D721Med (cell line): ENCODE measurements around the gene CD47.

ENCODE experiments used
- DNase-seq: peaks from one replicate; pipeline ENCODE4 v3.0.0; 2011; ENCODE audit warnings: low spot score; ENCODE audit not compliant: insufficient read length
- FAIRE-seq: peaks from 2 replicates; lab custom pipeline; 2011; peaks lifted over from hg19 to GRCh38; lab: Jason Lieb, UNC
- CTCF ChIP-seq: IDR thresholded peaks from 2 replicates; pipeline ENCODE4 v1.5.1; 2012; ENCODE audit warnings: mild to moderate bottlenecking, control low read depth; ENCODE audit not compliant: insufficient read depth; ENCODE audit errors: missing control alignments

The CD47 gene

GRCh38 chr3:108125153-108125543 is 34.3 kb upstream of the CD47 start:
- TF ChIP-seq CTCF: no peak
- FAIRE-seq: no peak
- DNase-seq: no peak

- FAIRE-seq (no peak), DNase-seq (no peak)
- TF ChIP-seq CTCF: no peak
These were observed 33.7 kb upstream of the CD47 start for GRCh38 chr3:108124337-108125152.

GRCh38 chr3:108123326-108123725 is 32.5 kb upstream of the CD47 start:
- no peak for TF ChIP-seq CTCF
- DNase-seq (no peak), FAIRE-seq (no peak)

GRCh38 chr3:108122276-108122675 is 31.4 kb upstream of the CD47 start:
- no peak for FAIRE-seq
- no peak for TF ChIP-seq CTCF
- no peak for DNase-seq

GRCh38 chr3:108119398-108120104 is 28.7 kb upstream of the CD47 start:
- FAIRE-seq: no peak
- no peak for DNase-seq
- no peak for TF ChIP-seq CTCF

GRCh38 chr3:108118038-108118768 is 27.4 kb upstream of the CD47 start:
- no peak for FAIRE-seq
- DNase-seq: no peak
- TF ChIP-seq CTCF: no peak
